ENCODE data around the gene ADAMTS17.

ADAMTS17 gene

GRCh38 chr15:99979371-99979770, 362.4 kb downstream of the ADAMTS17 start:
- TF ChIP-seq CTCF (IDR thresholded peaks at IDR 0.05; ENCODE audit: low read length, missing control alignments), result no peak
- no peak overlapping the region for H3K4me3 ChIP-seq (replicated peaks; ENCODE audit: low read depth, low read length)
- DNase-seq (ENCODE audit: low read depth), result no peak

- no peak for DNase-seq (ENCODE audit: low read depth)
- H3K4me3 ChIP-seq (replicated peaks; ENCODE audit: low read depth, low read length), result no peak overlapping the region
- TF ChIP-seq CTCF (IDR thresholded peaks at IDR 0.05; ENCODE audit: low read length, missing control alignments), result no peak
Measured at GRCh38 chr15:99978426-99978825, 363.3 kb downstream of the ADAMTS17 start.

GRCh38 chr15:99977929-99978328, 363.8 kb downstream of the ADAMTS17 start:
- no peak overlapping the region for H3K4me3 ChIP-seq (replicated peaks; ENCODE audit: low read depth, low read length)
- TF ChIP-seq CTCF (IDR thresholded peaks at IDR 0.05; ENCODE audit: low read length, missing control alignments), result no peak
- no peak for DNase-seq (ENCODE audit: low read depth)

- no peak for TF ChIP-seq CTCF (IDR thresholded peaks at IDR 0.05; ENCODE audit: low read length, missing control alignments)
- peak; percentile 80 for DNase-seq (ENCODE audit: low read depth)
- H3K4me3 ChIP-seq (replicated peaks; ENCODE audit: low read depth, low read length), result no peak overlapping the region
Measured at GRCh38 chr15:99976811-99977271, 364.9 kb downstream of the ADAMTS17 start.

- no peak overlapping the region for H3K4me3 ChIP-seq (replicated peaks; ENCODE audit: low read depth, low read length)
- TF ChIP-seq CTCF (IDR thresholded peaks at IDR 0.05; ENCODE audit: low read length, missing control alignments), result no peak
- no peak for DNase-seq (ENCODE audit: low read depth)
Measured at GRCh38 chr15:99976000-99976399, 365.8 kb downstream of the ADAMTS17 start.

GRCh38 chr15:99974246-99974645, 367.5 kb downstream of the ADAMTS17 start:
- DNase-seq (ENCODE audit: low read depth), result no peak
- H3K4me3 ChIP-seq (replicated peaks; ENCODE audit: low read depth, low read length), result no peak overlapping the region
- TF ChIP-seq CTCF (IDR thresholded peaks at IDR 0.05; ENCODE audit: low read length, missing control alignments), result no peak

- no peak overlapping the region for H3K4me3 ChIP-seq (replicated peaks; ENCODE audit: low read depth, low read length)
- no peak for DNase-seq (ENCODE audit: low read depth)
- TF ChIP-seq CTCF (IDR thresholded peaks at IDR 0.05; ENCODE audit: low read length, missing control alignments), result no peak
Measured at GRCh38 chr15:99973351-99973750, 368.4 kb downstream of the ADAMTS17 start.
